Osteoblast (primary cell): ENCODE measurements around the gene SLC24A3. TPM values are rescaled to one million over a fixed set of nuclear protein-coding genes. Genes with fewer than 3 reads are reported as not detected.

Source experiments
- DNase-seq: peaks from one replicate; pipeline ENCODE4 v3.0.0; 2011; ENCODE audit warnings: low spot score, mixed read lengths; ENCODE audit not compliant: insufficient read length; ENCODE audit errors: missing footprints
- H2AFZ ChIP-seq: 2 replicates; pipeline ENCODE4 v1.6.0; 2011; ENCODE audit warnings: mild to moderate bottlenecking, low read length
- H3K27ac ChIP-seq: 2 replicates; pipeline ENCODE4 v1.5.1; 2011; ENCODE audit warnings: mild to moderate bottlenecking, low read depth, low read length, moderate library complexity
- H3K27me3 ChIP-seq: 2 replicates; pipeline ENCODE4 v1.6.0; 2012; ENCODE audit warnings: mild to moderate bottlenecking, control low read depth, inconsistent platforms, low read length, moderate library complexity; ENCODE audit not compliant: insufficient read depth
- H3K36me3 ChIP-seq: 2 replicates; pipeline ENCODE4 v1.5.1; 2011; ENCODE audit warnings: mild to moderate bottlenecking, low read length, control low read depth, moderate library complexity; ENCODE audit not compliant: insufficient read depth
- H3K4me1 ChIP-seq: 2 replicates; pipeline ENCODE4 v1.5.1; 2011; ENCODE audit warnings: mild to moderate bottlenecking, low read length, control low read depth, moderate library complexity; ENCODE audit not compliant: insufficient read depth
- H3K4me2 ChIP-seq: 2 replicates; pipeline ENCODE4 v1.6.0; 2011; ENCODE audit warnings: mild to moderate bottlenecking, low read length; ENCODE audit not compliant: insufficient read depth
- H3K4me3 ChIP-seq: fragments of 200-600 bp; sonication (generic); 3 replicates; pipeline ENCODE4 v1.5.1; 2012; ENCODE audit warnings: mild to moderate bottlenecking, low read length, inconsistent platforms; ENCODE audit not compliant: insufficient read depth
- H3K79me2 ChIP-seq: 2 replicates; pipeline ENCODE4 v1.6.0; 2012; ENCODE audit warnings: mild to moderate bottlenecking, low read length, control low read depth, inconsistent platforms; ENCODE audit not compliant: insufficient read depth
- H3K9me3 ChIP-seq: 2 replicates; pipeline ENCODE4 v1.5.1; 2011; ENCODE audit warnings: low read depth, low read length, control low read depth
- H4K20me1 ChIP-seq: 2 replicates; pipeline ENCODE4 v1.6.0; 2012; ENCODE audit warnings: mild to moderate bottlenecking, low read length, control low read depth; ENCODE audit not compliant: insufficient read depth
- total RNA-seq: library from RNA; depleted of rRNA; stranded (reverse); fragments of >200 nt; gene quantifications from 2 replicates; pipeline ENCODE4 v1.2.3, GENCODE V29; 2012
- TF ChIP-seq, protein P1 (sequence below): IDR thresholded peaks from 2 replicates; pipeline ENCODE4 v1.5.1; 2011; ENCODE audit warnings: mild to moderate bottlenecking, low read depth, low read length, moderate library complexity; ENCODE audit errors: extremely low read depth

SLC24A3 gene
- total RNA-seq, 1 donor, result 1.1 TPM

DNA sequence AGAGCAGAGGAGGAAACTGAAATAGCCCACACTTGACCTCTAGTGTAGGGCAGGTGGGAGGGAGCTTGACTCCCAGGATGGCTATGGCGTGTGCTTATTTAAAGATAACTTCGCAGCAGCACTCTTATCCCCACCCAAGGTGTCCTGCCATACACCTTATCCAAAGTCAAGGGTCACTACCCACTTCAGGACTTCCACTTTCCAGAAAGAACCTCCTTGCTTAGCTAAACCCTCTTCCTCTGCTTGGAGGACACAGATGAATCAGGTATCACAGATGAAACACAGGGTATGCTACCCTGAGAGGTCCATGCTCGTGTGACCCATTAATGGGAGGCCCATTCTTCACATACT, 547.9 kb downstream of the SLC24A3 start:
- Histone ChIP-seq H3K4me1 (peaks cover 22% of the 10 kb centered on the region), H3K4me2 (no peak overlapping the region), H3K4me3 (no peak overlapping the region), H2AFZ (no peak overlapping the region), H3K27ac (no peak overlapping the region), H3K36me3 (no peaks in the 10 kb centered on the region), H4K20me1 (peaks cover 27% of the 10 kb centered on the region), H3K79me2 (peaks cover 13% of the 10 kb centered on the region), H3K9me3 (no peaks in the 10 kb centered on the region), H3K27me3 (no peaks in the 10 kb centered on the region)
- peak; percentile 86 for DNase-seq
- TF ChIP-seq, protein P1, sequence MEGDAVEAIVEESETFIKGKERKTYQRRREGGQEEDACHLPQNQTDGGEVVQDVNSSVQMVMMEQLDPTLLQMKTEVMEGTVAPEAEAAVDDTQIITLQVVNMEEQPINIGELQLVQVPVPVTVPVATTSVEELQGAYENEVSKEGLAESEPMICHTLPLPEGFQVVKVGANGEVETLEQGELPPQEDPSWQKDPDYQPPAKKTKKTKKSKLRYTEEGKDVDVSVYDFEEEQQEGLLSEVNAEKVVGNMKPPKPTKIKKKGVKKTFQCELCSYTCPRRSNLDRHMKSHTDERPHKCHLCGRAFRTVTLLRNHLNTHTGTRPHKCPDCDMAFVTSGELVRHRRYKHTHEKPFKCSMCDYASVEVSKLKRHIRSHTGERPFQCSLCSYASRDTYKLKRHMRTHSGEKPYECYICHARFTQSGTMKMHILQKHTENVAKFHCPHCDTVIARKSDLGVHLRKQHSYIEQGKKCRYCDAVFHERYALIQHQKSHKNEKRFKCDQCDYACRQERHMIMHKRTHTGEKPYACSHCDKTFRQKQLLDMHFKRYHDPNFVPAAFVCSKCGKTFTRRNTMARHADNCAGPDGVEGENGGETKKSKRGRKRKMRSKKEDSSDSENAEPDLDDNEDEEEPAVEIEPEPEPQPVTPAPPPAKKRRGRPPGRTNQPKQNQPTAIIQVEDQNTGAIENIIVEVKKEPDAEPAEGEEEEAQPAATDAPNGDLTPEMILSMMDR, result no peak

DNA sequence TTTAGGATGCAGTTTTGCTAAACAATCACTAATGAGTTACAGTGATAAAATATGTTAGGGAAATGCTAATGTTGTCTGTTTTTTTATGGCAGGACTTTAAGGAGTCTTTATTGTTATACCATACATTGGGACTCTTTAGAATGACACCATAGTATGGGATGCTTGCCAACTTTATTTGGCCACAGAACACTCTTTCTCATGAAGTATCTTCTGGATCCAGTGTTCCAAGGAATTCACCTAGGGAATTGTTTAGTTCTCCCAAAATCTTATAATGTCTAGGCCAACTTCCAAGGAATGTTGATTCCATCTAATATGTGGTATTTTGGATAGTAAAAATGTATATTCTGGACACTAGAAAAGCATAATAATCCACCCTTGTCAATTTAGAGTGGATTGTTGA, 548.9 kb downstream of the SLC24A3 start:
- Histone ChIP-seq H3K27me3 (no peaks in the 10 kb centered on the region), H2AFZ (no peak overlapping the region), H3K4me2 (no peak overlapping the region), H3K27ac (no peak overlapping the region), H3K79me2 (peaks cover 16% of the 10 kb centered on the region), H3K9me3 (no peaks in the 10 kb centered on the region), H3K36me3 (no peaks in the 10 kb centered on the region), H4K20me1 (peaks cover 35% of the 10 kb centered on the region), H3K4me1 (peaks cover 22% of the 10 kb centered on the region), H3K4me3 (no peak overlapping the region)
- TF ChIP-seq, protein P1, result no peak
- DNase-seq, result no peak

DNA sequence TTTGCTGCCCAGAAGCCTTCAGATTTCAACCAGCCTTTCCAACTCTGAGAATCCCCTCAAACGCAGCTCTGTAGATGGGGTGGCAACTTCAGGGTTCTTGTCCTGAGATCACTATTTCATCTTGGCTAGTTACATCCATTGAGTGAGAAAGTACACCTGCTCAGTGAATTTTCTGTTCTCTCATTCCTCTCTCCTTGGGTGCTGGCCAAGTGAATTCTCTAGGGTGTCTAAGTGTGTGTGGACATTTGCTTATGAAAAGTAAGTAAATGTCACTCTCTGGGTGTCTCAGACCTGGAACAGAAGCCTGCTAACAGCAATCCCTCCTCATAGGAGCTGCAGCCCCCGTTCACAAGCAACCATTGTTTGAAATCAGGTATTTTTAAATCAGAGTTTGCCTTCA, 549.4 kb downstream of the SLC24A3 start:
- Histone ChIP-seq H3K27me3 (no peaks in the 10 kb centered on the region), H3K27ac (no peak overlapping the region), H2AFZ (no peak overlapping the region), H3K9me3 (no peaks in the 10 kb centered on the region), H3K36me3 (no peaks in the 10 kb centered on the region), H3K4me1 (peaks cover 20% of the 10 kb centered on the region), H3K4me2 (no peak overlapping the region), H3K4me3 (no peak overlapping the region), H4K20me1 (peaks cover 36% of the 10 kb centered on the region), H3K79me2 (peaks cover 16% of the 10 kb centered on the region)
- TF ChIP-seq, protein P1, result no peak
- DNase-seq, result no peak

DNA sequence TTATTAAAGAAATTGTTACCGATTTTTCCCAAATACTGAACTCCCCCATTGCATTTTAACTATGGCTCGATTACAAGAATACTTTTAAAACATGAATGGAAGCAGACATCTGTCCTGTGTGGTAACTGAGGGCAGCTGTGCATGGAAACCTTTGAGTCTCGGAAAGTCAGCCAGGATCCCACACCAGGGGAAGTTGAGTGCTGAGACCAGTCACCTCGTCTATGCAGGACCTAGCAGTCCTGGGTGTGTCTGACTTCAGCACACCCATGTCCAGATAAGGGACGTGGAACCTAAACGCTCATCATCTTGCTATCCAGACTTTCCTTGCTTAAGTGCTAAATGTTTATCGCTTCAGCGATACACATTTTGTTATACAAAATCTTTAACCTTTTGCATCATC, 551.8 kb downstream of the SLC24A3 start:
- Histone ChIP-seq H3K79me2 (peaks cover 19% of the 10 kb centered on the region), H3K27ac (no peak overlapping the region), H3K4me3 (no peak overlapping the region), H3K4me1 (peaks cover 8% of the 10 kb centered on the region), H3K4me2 (no peak overlapping the region), H3K36me3 (no peaks in the 10 kb centered on the region), H3K9me3 (no peaks in the 10 kb centered on the region), H4K20me1 (peaks cover 41% of the 10 kb centered on the region), H3K27me3 (no peaks in the 10 kb centered on the region), H2AFZ (no peak overlapping the region)
- TF ChIP-seq, protein P1, result no peak
- no peak for DNase-seq
